DND-41 (cell line): ENCODE measurements around the gene STARD13.

Source experiments
- CTCF ChIP-seq: IDR thresholded peaks from 2 replicates; pipeline ENCODE4 v1.5.1; 2012; ENCODE audit warnings: borderline replicate concordance, low read length, moderate library complexity, mild to moderate bottlenecking; ENCODE audit not compliant: poor library complexity, severe bottlenecking; ENCODE audit errors: extremely low read depth
- EZH2 ChIP-seq: IDR thresholded peaks from 3 replicates; pipeline ENCODE4 v1.6.1; 2012; ENCODE audit warnings: borderline replicate concordance, low read depth, mild to moderate bottlenecking, moderate library complexity, low read length, inconsistent platforms; ENCODE audit not compliant: severe bottlenecking

GRCh38 chr13:33058776-33059327, 226.7 kb downstream of the STARD13 start:
- TF ChIP-seq CTCF (no peak), EZH2 (no peak)
